ENCODE results near the gene HJURP. TPM values are rescaled to one million over a fixed set of nuclear protein-coding genes. Genes with fewer than 3 reads are reported as not detected.
A peak's percentile ranks its signal among the peaks of the same experiment; 100 is the strongest.
"Not testable (repeated sequence)": the region's sequence is repeated elsewhere in the genome, so short reads cannot be mapped to it uniquely, and the experiment has no call there.

The HJURP gene, protein sequence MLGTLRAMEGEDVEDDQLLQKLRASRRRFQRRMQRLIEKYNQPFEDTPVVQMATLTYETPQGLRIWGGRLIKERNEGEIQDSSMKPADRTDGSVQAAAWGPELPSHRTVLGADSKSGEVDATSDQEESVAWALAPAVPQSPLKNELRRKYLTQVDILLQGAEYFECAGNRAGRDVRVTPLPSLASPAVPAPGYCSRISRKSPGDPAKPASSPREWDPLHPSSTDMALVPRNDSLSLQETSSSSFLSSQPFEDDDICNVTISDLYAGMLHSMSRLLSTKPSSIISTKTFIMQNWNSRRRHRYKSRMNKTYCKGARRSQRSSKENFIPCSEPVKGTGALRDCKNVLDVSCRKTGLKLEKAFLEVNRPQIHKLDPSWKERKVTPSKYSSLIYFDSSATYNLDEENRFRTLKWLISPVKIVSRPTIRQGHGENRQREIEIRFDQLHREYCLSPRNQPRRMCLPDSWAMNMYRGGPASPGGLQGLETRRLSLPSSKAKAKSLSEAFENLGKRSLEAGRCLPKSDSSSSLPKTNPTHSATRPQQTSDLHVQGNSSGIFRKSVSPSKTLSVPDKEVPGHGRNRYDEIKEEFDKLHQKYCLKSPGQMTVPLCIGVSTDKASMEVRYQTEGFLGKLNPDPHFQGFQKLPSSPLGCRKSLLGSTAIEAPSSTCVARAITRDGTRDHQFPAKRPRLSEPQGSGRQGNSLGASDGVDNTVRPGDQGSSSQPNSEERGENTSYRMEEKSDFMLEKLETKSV
- under 1 TPM in 3 of 4 donors, not detected in 1; under 0.01 to 0.23 (median 0.19) TPM for total RNA-seq

DNA sequence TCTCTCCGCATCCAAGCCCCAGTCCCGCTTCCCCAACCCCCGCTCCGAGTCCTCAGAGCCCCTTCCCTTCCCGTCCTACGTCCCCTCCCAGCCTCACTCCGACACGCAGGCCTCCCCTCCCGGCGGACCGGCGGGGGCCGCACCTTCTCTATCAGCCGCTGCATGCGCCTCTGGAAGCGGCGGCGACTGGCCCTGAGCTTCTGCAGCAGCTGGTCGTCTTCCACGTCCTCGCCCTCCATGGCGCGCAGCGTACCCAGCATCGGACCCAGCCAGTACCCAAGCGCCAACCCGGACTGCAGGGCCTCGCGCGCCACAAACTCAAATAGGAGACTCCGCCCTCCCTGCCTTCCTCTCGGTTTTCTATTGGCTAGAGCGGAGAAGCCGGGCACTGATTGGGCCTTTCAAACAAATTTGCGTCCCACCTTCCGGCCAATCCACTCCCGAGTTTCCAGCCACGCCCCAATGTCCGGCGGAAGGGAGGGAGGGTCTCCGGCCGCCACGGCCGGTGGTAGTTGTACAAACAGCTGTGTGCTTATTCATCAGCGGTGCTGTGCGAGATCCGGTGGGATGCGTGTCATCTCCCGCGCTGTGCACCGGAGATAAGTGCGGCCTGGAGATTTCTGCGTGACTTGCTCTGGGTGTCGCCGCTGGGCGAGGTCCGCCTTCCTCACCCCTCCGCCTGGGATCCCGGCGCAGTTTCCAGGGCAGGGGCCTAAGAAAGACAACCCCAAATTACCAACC, at the start of gene HJURP:
Gene HJURP, minus strand, starts transcription at position 295 of the 741 bp plus-strand sequence. Its CDS starts 35 bp downstream, at position 260.
- TF ChIP-seq, protein P1, sequence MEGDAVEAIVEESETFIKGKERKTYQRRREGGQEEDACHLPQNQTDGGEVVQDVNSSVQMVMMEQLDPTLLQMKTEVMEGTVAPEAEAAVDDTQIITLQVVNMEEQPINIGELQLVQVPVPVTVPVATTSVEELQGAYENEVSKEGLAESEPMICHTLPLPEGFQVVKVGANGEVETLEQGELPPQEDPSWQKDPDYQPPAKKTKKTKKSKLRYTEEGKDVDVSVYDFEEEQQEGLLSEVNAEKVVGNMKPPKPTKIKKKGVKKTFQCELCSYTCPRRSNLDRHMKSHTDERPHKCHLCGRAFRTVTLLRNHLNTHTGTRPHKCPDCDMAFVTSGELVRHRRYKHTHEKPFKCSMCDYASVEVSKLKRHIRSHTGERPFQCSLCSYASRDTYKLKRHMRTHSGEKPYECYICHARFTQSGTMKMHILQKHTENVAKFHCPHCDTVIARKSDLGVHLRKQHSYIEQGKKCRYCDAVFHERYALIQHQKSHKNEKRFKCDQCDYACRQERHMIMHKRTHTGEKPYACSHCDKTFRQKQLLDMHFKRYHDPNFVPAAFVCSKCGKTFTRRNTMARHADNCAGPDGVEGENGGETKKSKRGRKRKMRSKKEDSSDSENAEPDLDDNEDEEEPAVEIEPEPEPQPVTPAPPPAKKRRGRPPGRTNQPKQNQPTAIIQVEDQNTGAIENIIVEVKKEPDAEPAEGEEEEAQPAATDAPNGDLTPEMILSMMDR (IDR thresholded peaks at IDR 0.05), result no peak
- TF ChIP-seq EP300 (IDR thresholded peaks at IDR 0.05), result no peak
- TF ChIP-seq POLR2A (IDR thresholded peaks at IDR 0.05; ENCODE audit: low read depth), result peak; percentile 12
- TF ChIP-seq POLR2AphosphoS5 (IDR thresholded peaks at IDR 0.05), result peak; percentile 83
- Histone ChIP-seq H3K36me3 (no peaks in the 10 kb centered on the region), H3K4me1 (peaks cover 8 to 28% (median 19%) of the 10 kb centered on the region in 4 donors), H3K9me3 (no peaks in the 10 kb centered on the region), H3K27ac (replicated peaks in 1 of 4) (peak within 1 kb of the TSS; percentile 64 to 75 (median 70)), H3K4me3 (peak within 1 kb of the TSS; percentile 60 to 90 (median 70)), H3K27me3 (peaks cover 0 to 29% (median 0%) of the 10 kb centered on the region in 4 donors)
- 1% methylated on average over 49 of the region's 60 CpGs for WGBS
- DNase-seq (ENCODE audit: extremely low spot score), result peak; percentile 98
- intact Hi-C loops (cut with DNase I), result no loop called here

DNA sequence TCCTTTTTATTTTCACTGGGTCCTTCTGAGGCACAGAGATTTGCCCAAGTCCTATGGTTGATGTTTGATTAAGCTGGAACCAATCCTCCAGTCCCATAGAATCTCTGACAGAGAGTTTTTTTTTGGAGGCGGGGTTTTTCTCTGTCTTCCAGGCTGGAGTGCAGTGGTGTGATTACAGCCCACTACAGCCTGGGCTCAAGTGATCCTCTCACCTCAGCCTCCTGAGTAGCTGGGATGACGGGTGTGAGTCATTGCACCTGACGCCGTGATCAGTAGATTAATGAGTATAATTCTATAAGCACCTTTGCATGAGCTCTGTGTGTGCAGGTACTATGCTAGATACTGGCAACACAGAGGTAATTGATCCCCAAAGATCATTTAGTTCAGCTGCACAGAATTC, 47.5 kb upstream of the HJURP start:
- 79% methylated on average over 4 of the region's 4 CpGs for WGBS
- DNase-seq (ENCODE audit: extremely low spot score), result no peak
- H3K27ac ChIP-seq (replicated peaks in 1 of 4), result no peak overlapping the region
- peaks cover 0 to 44% (median 0%) of the 10 kb centered on the region in 4 donors for H3K27me3 ChIP-seq
- H3K9me3 ChIP-seq, result no peaks in the 10 kb centered on the region
- TF ChIP-seq EP300 (IDR thresholded peaks at IDR 0.05) (no peak), POLR2A (IDR thresholded peaks at IDR 0.05; ENCODE audit: low read depth) (no peak), POLR2AphosphoS5 (IDR thresholded peaks at IDR 0.05) (no peak)
- TF ChIP-seq, protein P1 (IDR thresholded peaks at IDR 0.05), result no peak
- H3K4me1 ChIP-seq, result no peaks in the 10 kb centered on the region
- no peak overlapping the region for H3K4me3 ChIP-seq
- H3K36me3 ChIP-seq, result no peaks in the 10 kb centered on the region
- intact Hi-C loops (cut with DNase I), result no loop called here

DNA sequence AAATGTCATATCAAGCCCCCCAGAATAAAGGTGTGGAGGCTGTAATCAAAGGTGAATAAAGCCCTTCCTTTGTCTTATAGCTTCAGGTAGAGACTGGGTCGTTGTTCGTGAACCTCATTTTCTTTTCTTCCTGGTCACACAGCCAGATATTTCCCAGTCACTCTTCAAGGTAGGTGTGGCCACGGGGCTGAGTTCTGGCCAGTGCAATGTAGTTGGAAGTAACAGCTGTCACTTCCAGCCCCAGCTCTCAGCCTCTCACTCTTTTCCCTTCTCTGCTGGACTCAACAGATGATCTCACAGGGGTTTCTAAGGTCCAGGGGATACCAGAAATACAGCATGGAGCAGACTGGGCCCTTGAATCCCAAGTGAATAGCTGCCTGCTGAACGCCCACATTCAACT, 47.0 kb upstream of the HJURP start:
- no peak overlapping the region for H3K27ac ChIP-seq (replicated peaks in 1 of 4)
- no peak overlapping the region for H3K4me3 ChIP-seq
- no peaks in the 10 kb centered on the region for H3K4me1 ChIP-seq
- TF ChIP-seq EP300 (IDR thresholded peaks at IDR 0.05) (no peak), POLR2A (IDR thresholded peaks at IDR 0.05; ENCODE audit: low read depth) (no peak), POLR2AphosphoS5 (IDR thresholded peaks at IDR 0.05) (no peak)
- TF ChIP-seq, protein P1 (IDR thresholded peaks at IDR 0.05), result no peak
- peaks cover 0 to 39% (median 0%) of the 10 kb centered on the region in 4 donors for H3K27me3 ChIP-seq
- DNase-seq (ENCODE audit: extremely low spot score), result no peak
- no peaks in the 10 kb centered on the region for H3K36me3 ChIP-seq
- no peaks in the 10 kb centered on the region for H3K9me3 ChIP-seq
- intact Hi-C loops (cut with DNase I), result no loop called here
- WGBS, result 73% methylated on average over 4 of the region's 4 CpGs

DNA sequence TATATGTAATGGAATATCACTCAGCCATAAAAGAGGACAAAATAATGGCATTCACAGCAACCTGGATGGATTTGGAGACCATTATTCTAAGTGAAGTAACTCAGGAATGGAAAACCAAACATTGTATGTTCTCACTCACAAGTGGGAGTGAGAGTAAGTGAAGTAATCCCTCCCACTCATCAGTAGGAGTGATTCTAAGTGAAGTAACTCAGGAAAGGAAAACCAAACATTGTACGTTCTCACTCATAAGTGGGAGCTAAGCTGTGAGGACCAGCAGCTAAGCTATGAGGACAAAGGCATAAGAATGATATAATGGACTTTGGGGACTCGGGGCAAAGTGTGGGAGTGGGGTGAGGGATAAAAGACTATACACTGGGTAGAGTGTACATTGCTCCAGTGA, 41.9 kb upstream of the HJURP start:
- H3K27ac ChIP-seq (replicated peaks in 1 of 4); H3K36me3 ChIP-seq; H3K4me3 ChIP-seq; H3K27me3 ChIP-seq; H3K9me3 ChIP-seq; H3K4me1 ChIP-seq; intact Hi-C loops (cut with DNase I); DNase-seq (ENCODE audit: extremely low spot score): not testable (repeated sequence)
- WGBS, result 78% methylated on average over 2 of the region's 2 CpGs

Data from esophagus muscularis mucosa (tissue), 4 donors.